MM.1S (cell line): ENCODE results near the gene TDRD12.

Experiments
- DNase-seq: peaks from one replicate; pipeline ENCODE4 v3.0.0-alpha.2; 2015
- H2AFZ ChIP-seq: fragments of 300-600 bp; sonication (generic); 2 replicates; pipeline ENCODE4 v1.6.0; 2016; ENCODE audit warnings: antibody characterized with exemption, low read length
- H3F3A ChIP-seq: fragments of 300-600 bp; sonication (generic); 2 replicates; pipeline ENCODE4 v1.6.1; 2016; ENCODE audit warnings: mild to moderate bottlenecking, antibody characterized with exemption, low read length, moderate library complexity, mixed read lengths; ENCODE audit not compliant: insufficient read depth
- H3K27ac ChIP-seq: fragments of 300-600 bp; sonication (generic); 2 replicates; pipeline ENCODE4 v1.5.1; 2016; ENCODE audit warnings: mild to moderate bottlenecking, low read length
- H3K27me3 ChIP-seq: fragments of 300-600 bp; sonication (generic); replicated peaks from 2 replicates; pipeline ENCODE4 v1.6.0; 2016; ENCODE audit warnings: low read length; ENCODE audit not compliant: insufficient read depth
- H3K36me3 ChIP-seq: fragments of 300-600 bp; sonication (generic); replicated peaks from 2 replicates; pipeline ENCODE4 v1.6.1; 2016; ENCODE audit warnings: mild to moderate bottlenecking, low read length, mixed read lengths; ENCODE audit not compliant: insufficient read depth
- H3K4me1 ChIP-seq: fragments of 300-600 bp; sonication (generic); 2 replicates; pipeline ENCODE4 v1.6.1; 2016; ENCODE audit warnings: low read length, mixed read lengths
- H3K4me2 ChIP-seq: fragments of 300-600 bp; sonication (generic); 2 replicates; pipeline ENCODE4 v1.6.0; 2016; ENCODE audit warnings: low read depth, low read length
- H3K4me3 ChIP-seq: fragments of 300-600 bp; sonication (generic); 2 replicates; pipeline ENCODE4 v1.5.1; 2016; ENCODE audit warnings: low read length, mixed read lengths
- H3K79me2 ChIP-seq: fragments of 300-600 bp; sonication (generic); 2 replicates; pipeline ENCODE4 v1.6.1; 2016; ENCODE audit warnings: mixed run types, low read length, mixed read lengths
- H3K9ac ChIP-seq: fragments of 300-600 bp; sonication (generic); 2 replicates; pipeline ENCODE4 v1.6.1; 2016; ENCODE audit warnings: low read length, mixed read lengths
- H3K9me2 ChIP-seq: fragments of 300-600 bp; sonication (generic); replicated peaks from 2 replicates; pipeline ENCODE4 v1.6.1; 2016; ENCODE audit warnings: mild to moderate bottlenecking, low read length, mixed read lengths; ENCODE audit not compliant: insufficient read depth
- H3K9me3 ChIP-seq: fragments of 300-600 bp; sonication (generic); replicated peaks from 2 replicates; pipeline ENCODE4 v1.6.1; 2016; ENCODE audit warnings: mild to moderate bottlenecking, low read length, mixed read lengths; ENCODE audit not compliant: insufficient read depth
- H4K20me1 ChIP-seq: fragments of 300-600 bp; sonication (generic); 2 replicates; pipeline ENCODE4 v1.6.1; 2016; ENCODE audit warnings: mild to moderate bottlenecking, low read length, moderate library complexity, mixed read lengths; ENCODE audit not compliant: insufficient read depth
- CTCF ChIP-seq: fragments of 300-600 bp; sonication (generic); IDR thresholded peaks from 2 replicates; pipeline ENCODE4 v1.5.1; 2016; ENCODE audit warnings: antibody characterized with exemption, low read length, mixed read lengths
- EZH2 ChIP-seq: fragments of 300-600 bp; sonication (generic); optimal IDR thresholded peaks from 2 replicates; pipeline ENCODE3; 2017; ENCODE audit warnings: low read depth, mild to moderate bottlenecking, antibody characterized with exemption, low read length, mixed read lengths
- EZH2phosphoT487 ChIP-seq: fragments of 300-600 bp; sonication (generic); IDR thresholded peaks from 2 replicates; pipeline ENCODE4 v1.6.1; 2018; ENCODE audit warnings: antibody characterized with exemption, low read length

Gene TDRD12

GRCh38 chr19:32812571-32812970, 93.0 kb downstream of the TDRD12 start:
- DNase-seq, result no peak
- H3K9ac ChIP-seq, result no peak overlapping the region
- no peaks in the 10 kb centered on the region for H3K36me3 ChIP-seq
- 0 out of 2 replicates have a peak, but pooled peaks cover 7% of the 10 kb centered on the region for H3K4me1 ChIP-seq
- H3K27ac ChIP-seq, result no peak overlapping the region
- no peaks in the 10 kb centered on the region for H3K9me3 ChIP-seq
- H2AFZ ChIP-seq, result no peak overlapping the region
- no peak overlapping the region for H3K4me2 ChIP-seq
- TF ChIP-seq CTCF, result no peak
- no peak for TF ChIP-seq EZH2phosphoT487
- TF ChIP-seq EZH2, result no peak
- H3K79me2 ChIP-seq, result no peaks in the 10 kb centered on the region
- H3K4me3 ChIP-seq, result no peak overlapping the region
- H4K20me1 ChIP-seq, result no peaks in the 10 kb centered on the region
- no peaks in the 10 kb centered on the region for H3K9me2 ChIP-seq
- H3K27me3 ChIP-seq, result no peaks in the 10 kb centered on the region
- no peaks in the 10 kb centered on the region for H3F3A ChIP-seq

GRCh38 chr19:32813862-32814425, 94.4 kb downstream of the TDRD12 start:
- Histone ChIP-seq H3K4me1 (0 out of 2 replicates have a peak, but pooled peaks cover 7% of the 10 kb centered on the region), H3K4me2 (no peak overlapping the region)

GRCh38 chr19:32814624-32815023, 95.1 kb downstream of the TDRD12 start:
- no peak for DNase-seq
- Histone ChIP-seq H3K36me3 (no peaks in the 10 kb centered on the region), H3K4me1 (0 out of 2 replicates have a peak, but pooled peaks cover under 1% of the 10 kb centered on the region), H3K4me3 (no peak overlapping the region), H3K4me2 (no peak overlapping the region), H3K27me3 (no peaks in the 10 kb centered on the region), H3K27ac (no peak overlapping the region), H3K9me3 (no peaks in the 10 kb centered on the region), H4K20me1 (no peaks in the 10 kb centered on the region), H3K79me2 (no peaks in the 10 kb centered on the region), H3F3A (no peaks in the 10 kb centered on the region), H3K9me2 (no peaks in the 10 kb centered on the region), H3K9ac (no peak overlapping the region), H2AFZ (no peak overlapping the region)
- TF ChIP-seq EZH2phosphoT487 (no peak), EZH2 (no peak), CTCF (no peak)

More at GRCh38 chr19:32813862-32814425, 94.4 kb downstream of the TDRD12 start:
- Histone ChIP-seq H3K36me3 (no peaks in the 10 kb centered on the region), H3K27me3 (no peaks in the 10 kb centered on the region), H3K4me3 (no peak overlapping the region), H4K20me1 (no peaks in the 10 kb centered on the region), H3K79me2 (no peaks in the 10 kb centered on the region), H3K9me3 (no peaks in the 10 kb centered on the region), H3K27ac (no peak overlapping the region), H3K9me2 (no peaks in the 10 kb centered on the region), H3F3A (no peaks in the 10 kb centered on the region), H2AFZ (no peak overlapping the region), H3K9ac (no peak overlapping the region)
- DNase-seq, result no peak
- no peak for TF ChIP-seq CTCF
- no peak for TF ChIP-seq EZH2
- TF ChIP-seq EZH2phosphoT487, result no peak
